ENCODE data around the gene CRIP1. TPM values are rescaled to one million over a fixed set of nuclear protein-coding genes. Genes with fewer than 3 reads are reported as not detected.

The CRIP1 gene
- polyA plus RNA-seq, 4 donors = 71.9 to 3,839 (median 386) TPM

- Histone ChIP-seq H3K36me3 (ENCODE audit: control insufficient read depth in 3 of 3, insufficient read depth in 2 of 3, low read depth in 1 of 3, low read length in 3 of 3) (peaks cover 0 to 8% (median 2%) of the 10 kb centered on the region in 3 donors), H3K4me1 (ENCODE audit: control insufficient read depth in 3 of 3, insufficient read depth in 2 of 3, low read depth in 1 of 3, low read length in 2 of 3) (no peaks in the 10 kb centered on the region), H3K9me3 (ENCODE audit: control insufficient read depth in 2 of 2, insufficient read depth in 1 of 2, low read depth in 1 of 2, low read length in 1 of 2) (no peaks in the 10 kb centered on the region), H3K4me3 (ENCODE audit: low read depth in 1 of 3, low read length in 3 of 3) (no peak overlapping the region), H3K27ac (ENCODE audit: low read depth in 1 of 3, low read length in 2 of 3) (no peak overlapping the region), H3K27me3 (ENCODE audit: control insufficient read depth in 3 of 3, insufficient read depth in 3 of 3, low read length in 3 of 3) (no peaks in the 10 kb centered on the region)
- 66 to 83% (median 80%) methylated on average over 21 of the region's 21 CpGs for WGBS, 3 donors
- FAIRE-seq (no peak), DNase-seq (no peak)
These were observed 13.5 kb downstream of the CRIP1 start for GRCh38 chr14:105500036-105500725.

GRCh38 chr14:105500726-105501101 is 14.0 kb downstream of the CRIP1 start:
- no peaks in the 10 kb centered on the region for H3K4me1 ChIP-seq (ENCODE audit: control insufficient read depth in 3 of 3, insufficient read depth in 2 of 3, low read depth in 1 of 3, low read length in 2 of 3)
- no peak overlapping the region for H3K4me3 ChIP-seq (ENCODE audit: low read depth in 1 of 3, low read length in 3 of 3)
- 60 to 69% (median 63%) methylated on average over 10 of the region's 10 CpGs for WGBS, 3 donors
- no peaks in the 10 kb centered on the region for H3K9me3 ChIP-seq (ENCODE audit: control insufficient read depth in 2 of 2, insufficient read depth in 1 of 2, low read depth in 1 of 2, low read length in 1 of 2)
- DNase-seq (no peak), FAIRE-seq (no peak)
- no peaks in the 10 kb centered on the region for H3K27me3 ChIP-seq (ENCODE audit: control insufficient read depth in 3 of 3, insufficient read depth in 3 of 3, low read length in 3 of 3)
- H3K36me3 ChIP-seq (ENCODE audit: control insufficient read depth in 3 of 3, insufficient read depth in 2 of 3, low read depth in 1 of 3, low read length in 3 of 3) = peaks cover 0 to 8% (median 2%) of the 10 kb centered on the region in 3 donors
- H3K27ac ChIP-seq (ENCODE audit: low read depth in 1 of 3, low read length in 2 of 3) = no peak overlapping the region

DNA sequence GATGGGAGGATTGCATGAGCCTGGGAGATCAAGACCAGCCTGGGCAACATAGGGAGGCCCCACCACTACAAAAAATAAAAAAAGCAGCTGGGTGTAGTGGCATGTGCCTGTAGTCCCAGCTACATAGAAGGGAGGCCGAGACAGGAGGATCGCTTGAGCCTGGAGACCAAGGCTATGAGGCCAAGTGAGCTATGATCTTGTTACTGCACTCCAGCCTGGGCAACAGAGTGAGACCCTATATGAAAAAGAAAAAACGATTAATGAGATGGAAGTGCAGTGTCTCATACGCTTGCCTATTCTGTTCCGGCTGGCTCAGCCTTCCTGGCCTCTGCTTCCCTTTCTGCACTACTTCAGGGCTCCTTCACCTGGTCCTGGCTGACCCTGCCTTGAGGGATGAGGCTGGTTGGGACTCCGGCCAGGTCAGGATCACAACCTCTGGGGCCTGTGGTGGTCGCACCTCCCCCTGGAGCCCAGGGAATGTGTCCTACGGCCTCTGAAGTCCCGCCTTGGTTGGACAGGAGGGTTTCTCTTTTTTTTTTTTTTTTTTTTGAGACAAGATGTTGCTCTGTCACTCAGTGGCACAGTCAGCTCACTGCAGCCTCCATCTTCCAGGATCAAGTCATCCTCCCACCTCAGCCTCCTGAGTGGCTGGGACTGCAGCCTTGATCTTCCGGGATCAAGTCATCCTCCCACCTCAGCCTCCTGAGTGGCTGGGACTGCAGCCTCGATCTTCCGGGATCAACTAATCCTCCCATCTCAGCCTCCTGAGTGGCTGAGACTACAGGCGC is 15.0 kb downstream of the CRIP1 start:
- no peak overlapping the region for H3K27ac ChIP-seq (ENCODE audit: low read depth in 1 of 3, low read length in 2 of 3)
- peaks cover 0 to 8% (median 2%) of the 10 kb centered on the region in 3 donors for H3K36me3 ChIP-seq (ENCODE audit: control insufficient read depth in 3 of 3, insufficient read depth in 2 of 3, low read depth in 1 of 3, low read length in 3 of 3)
- DNase-seq (no peak), FAIRE-seq (no peak)
- H3K27me3 ChIP-seq (ENCODE audit: control insufficient read depth in 3 of 3, insufficient read depth in 3 of 3, low read length in 3 of 3) = no peaks in the 10 kb centered on the region
- H3K9me3 ChIP-seq (ENCODE audit: control insufficient read depth in 2 of 2, insufficient read depth in 1 of 2, low read depth in 1 of 2, low read length in 1 of 2) = no peaks in the 10 kb centered on the region
- no peaks in the 10 kb centered on the region for H3K4me1 ChIP-seq (ENCODE audit: control insufficient read depth in 3 of 3, insufficient read depth in 2 of 3, low read depth in 1 of 3, low read length in 2 of 3)
- H3K4me3 ChIP-seq (ENCODE audit: low read depth in 1 of 3, low read length in 3 of 3) = no peak overlapping the region
- 83 to 88% (median 86%) methylated on average over 13 of the region's 13 CpGs for WGBS, 3 donors

DNA sequence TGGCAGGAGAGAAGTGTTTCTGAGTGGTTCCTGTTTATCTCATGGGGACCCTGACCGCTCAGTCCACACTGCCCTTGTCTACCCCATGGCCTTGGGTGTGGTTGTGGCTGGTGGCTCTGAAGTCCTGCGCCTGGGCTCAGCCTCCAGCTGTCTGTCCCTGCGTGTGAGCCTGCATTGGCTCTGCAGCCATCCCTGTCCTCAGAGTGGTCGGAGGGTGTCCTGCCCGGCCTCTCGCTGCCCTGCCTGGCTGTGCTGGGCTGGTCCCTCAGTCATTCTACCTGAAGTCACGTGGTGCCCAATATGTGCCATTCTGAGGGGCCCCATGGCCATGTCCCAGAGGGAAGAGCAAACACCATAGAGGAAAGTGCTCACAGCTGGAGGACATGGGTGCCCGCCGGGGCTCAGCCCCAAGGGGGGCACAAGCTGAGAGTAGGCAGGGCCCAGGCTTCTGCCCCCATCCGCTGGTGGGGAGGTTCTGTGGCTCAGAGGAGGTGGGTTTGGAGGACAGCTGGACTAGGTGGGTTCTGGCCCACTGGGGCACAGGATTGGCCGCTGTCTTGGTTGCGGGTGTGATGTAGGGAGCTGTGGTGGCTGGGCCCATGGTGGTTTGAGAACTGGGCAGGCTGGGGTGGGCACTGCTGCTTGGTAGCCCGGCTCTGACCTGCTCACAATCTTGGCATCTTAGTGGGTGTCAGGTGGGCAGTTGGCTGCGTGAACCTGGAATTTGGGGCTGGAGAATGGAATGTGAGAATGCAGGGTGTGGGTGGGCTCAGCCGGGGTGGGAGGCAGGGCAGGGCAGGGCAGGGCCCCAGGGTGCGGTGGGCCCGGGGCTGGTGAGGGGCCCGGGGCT is 16.0 kb downstream of the CRIP1 start:
- Histone ChIP-seq H3K4me1 (ENCODE audit: control insufficient read depth in 3 of 3, insufficient read depth in 2 of 3, low read depth in 1 of 3, low read length in 2 of 3) (no peaks in the 10 kb centered on the region), H3K27ac (ENCODE audit: low read depth in 1 of 3, low read length in 2 of 3) (no peak overlapping the region), H3K27me3 (ENCODE audit: control insufficient read depth in 3 of 3, insufficient read depth in 3 of 3, low read length in 3 of 3) (no peaks in the 10 kb centered on the region), H3K9me3 (ENCODE audit: control insufficient read depth in 2 of 2, insufficient read depth in 1 of 2, low read depth in 1 of 2, low read length in 1 of 2) (no peaks in the 10 kb centered on the region), H3K4me3 (ENCODE audit: low read depth in 1 of 3, low read length in 3 of 3) (no peak overlapping the region), H3K36me3 (ENCODE audit: control insufficient read depth in 3 of 3, insufficient read depth in 2 of 3, low read depth in 1 of 3, low read length in 3 of 3) (peaks cover 0 to 8% (median 2%) of the 10 kb centered on the region in 3 donors)
- DNase-seq (no peak), FAIRE-seq (no peak)
- WGBS, 3 donors = 80 to 85% (median 81%) methylated on average over 18 of the region's 18 CpGs

GRCh38 chr14:105503296-105503640 is 16.6 kb downstream of the CRIP1 start:
- DNase-seq = no peak
- Histone ChIP-seq H3K27ac (ENCODE audit: low read depth in 1 of 3, low read length in 2 of 3) (no peak overlapping the region), H3K4me3 (ENCODE audit: low read depth in 1 of 3, low read length in 3 of 3) (no peak overlapping the region), H3K36me3 (ENCODE audit: control insufficient read depth in 3 of 3, insufficient read depth in 2 of 3, low read depth in 1 of 3, low read length in 3 of 3) (peaks cover 0 to 6% (median 0%) of the 10 kb centered on the region in 3 donors), H3K4me1 (ENCODE audit: control insufficient read depth in 3 of 3, insufficient read depth in 2 of 3, low read depth in 1 of 3, low read length in 2 of 3) (no peaks in the 10 kb centered on the region), H3K9me3 (ENCODE audit: control insufficient read depth in 2 of 2, insufficient read depth in 1 of 2, low read depth in 1 of 2, low read length in 1 of 2) (no peaks in the 10 kb centered on the region), H3K27me3 (ENCODE audit: control insufficient read depth in 3 of 3, insufficient read depth in 3 of 3, low read length in 3 of 3) (no peaks in the 10 kb centered on the region)
- WGBS, 3 donors = 81 to 91% (median 88%) methylated on average over 7 of the region's 7 CpGs
- FAIRE-seq = no peak

- no peak for FAIRE-seq
- Histone ChIP-seq H3K4me1 (ENCODE audit: control insufficient read depth in 3 of 3, insufficient read depth in 2 of 3, low read depth in 1 of 3, low read length in 2 of 3) (no peaks in the 10 kb centered on the region), H3K9me3 (ENCODE audit: control insufficient read depth in 2 of 2, insufficient read depth in 1 of 2, low read depth in 1 of 2, low read length in 1 of 2) (no peaks in the 10 kb centered on the region), H3K4me3 (ENCODE audit: low read depth in 1 of 3, low read length in 3 of 3) (no peak overlapping the region), H3K27me3 (ENCODE audit: control insufficient read depth in 3 of 3, insufficient read depth in 3 of 3, low read length in 3 of 3) (no peaks in the 10 kb centered on the region), H3K36me3 (ENCODE audit: control insufficient read depth in 3 of 3, insufficient read depth in 2 of 3, low read depth in 1 of 3, low read length in 3 of 3) (peaks cover 0 to 2% (median 0%) of the 10 kb centered on the region in 3 donors), H3K27ac (ENCODE audit: low read depth in 1 of 3, low read length in 2 of 3) (no peak overlapping the region)
- DNase-seq = peak in 1 of 2 donors; percentile 45
- WGBS, 3 donors = 51 to 69% (median 61%) methylated on average over 27 to 29 of the region's 29 CpGs
These were observed 17.4 kb downstream of the CRIP1 start for GRCh38 chr14:105503935-105504692.

DNA sequence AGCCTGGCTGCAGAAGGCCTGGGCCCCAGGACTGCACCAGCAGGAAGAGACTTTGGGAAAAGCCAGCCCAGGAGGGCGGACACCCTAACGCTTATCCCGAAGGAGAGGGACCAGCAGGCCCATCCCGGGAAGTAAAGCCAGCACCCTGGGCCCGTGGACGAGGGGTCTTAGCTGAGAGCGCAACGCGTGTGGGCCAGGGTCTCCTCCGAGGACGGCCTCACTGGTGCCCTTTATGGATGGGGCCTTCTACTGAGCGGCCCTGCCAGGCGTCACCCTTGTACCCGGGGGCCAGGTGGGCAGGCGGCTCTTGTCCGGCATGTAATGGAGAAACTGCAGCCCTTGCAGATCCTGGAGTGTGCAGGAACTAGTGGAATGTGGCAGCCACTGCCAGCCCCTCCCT is 18.4 kb downstream of the CRIP1 start:
- Histone ChIP-seq H3K27me3 (ENCODE audit: control insufficient read depth in 3 of 3, insufficient read depth in 3 of 3, low read length in 3 of 3) (peaks cover 0 to 2% (median 0%) of the 10 kb centered on the region in 3 donors), H3K9me3 (ENCODE audit: control insufficient read depth in 2 of 2, insufficient read depth in 1 of 2, low read depth in 1 of 2, low read length in 1 of 2) (no peaks in the 10 kb centered on the region), H3K36me3 (ENCODE audit: control insufficient read depth in 3 of 3, insufficient read depth in 2 of 3, low read depth in 1 of 3, low read length in 3 of 3) (peaks cover 0 to under 1% (median 0%) of the 10 kb centered on the region in 3 donors), H3K27ac (ENCODE audit: low read depth in 1 of 3, low read length in 2 of 3) (no peak overlapping the region), H3K4me3 (ENCODE audit: low read depth in 1 of 3, low read length in 3 of 3) (no peak overlapping the region), H3K4me1 (ENCODE audit: control insufficient read depth in 3 of 3, insufficient read depth in 2 of 3, low read depth in 1 of 3, low read length in 2 of 3) (no peaks in the 10 kb centered on the region)
- DNase-seq = no peak
- 90 to 93% (median 91%) methylated on average over 15 to 16 of the region's 16 CpGs for WGBS, 3 donors
- FAIRE-seq = no peak

DNA sequence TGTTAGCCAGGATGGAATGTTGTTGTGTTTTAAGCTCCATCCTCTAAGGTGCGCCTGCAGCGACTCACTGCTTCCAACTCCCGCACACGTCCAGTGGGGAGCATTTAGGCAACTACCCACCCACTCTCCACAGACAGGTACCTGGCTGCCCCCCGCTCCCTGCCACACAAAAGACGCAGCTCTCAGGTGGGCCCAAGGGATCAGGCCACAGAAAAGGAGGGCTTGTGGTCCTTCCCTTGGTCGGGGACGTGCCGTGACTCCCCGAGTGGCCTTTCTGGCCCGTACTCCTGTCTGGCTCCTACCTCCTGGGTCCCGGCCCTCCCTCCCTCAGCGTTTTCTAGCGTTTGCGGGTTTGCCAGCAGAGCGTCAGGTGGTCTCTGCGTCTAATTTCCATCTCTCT is 20.6 kb downstream of the CRIP1 start:
- Histone ChIP-seq H3K27ac (ENCODE audit: low read depth in 1 of 3, low read length in 2 of 3) (no peak overlapping the region), H3K9me3 (ENCODE audit: control insufficient read depth in 2 of 2, insufficient read depth in 1 of 2, low read depth in 1 of 2, low read length in 1 of 2) (no peaks in the 10 kb centered on the region), H3K4me1 (ENCODE audit: control insufficient read depth in 3 of 3, insufficient read depth in 2 of 3, low read depth in 1 of 3, low read length in 2 of 3) (no peaks in the 10 kb centered on the region), H3K27me3 (ENCODE audit: control insufficient read depth in 3 of 3, insufficient read depth in 3 of 3, low read length in 3 of 3) (peaks cover 0 to 4% (median 0%) of the 10 kb centered on the region in 3 donors), H3K4me3 (ENCODE audit: low read depth in 1 of 3, low read length in 3 of 3) (no peak overlapping the region), H3K36me3 (ENCODE audit: control insufficient read depth in 3 of 3, insufficient read depth in 2 of 3, low read depth in 1 of 3, low read length in 3 of 3) (no peaks in the 10 kb centered on the region)
- no peak for DNase-seq
- 68 to 80% (median 72%) methylated on average over 16 to 17 of the region's 17 CpGs for WGBS, 3 donors
- FAIRE-seq = no peak

Measured in small intestine (tissue), 7 donors.